ENCODE data around the gene APOBEC4.
A peak's percentile ranks its signal among the peaks of the same experiment; 100 is the strongest.

APOBEC4 gene

DNA sequence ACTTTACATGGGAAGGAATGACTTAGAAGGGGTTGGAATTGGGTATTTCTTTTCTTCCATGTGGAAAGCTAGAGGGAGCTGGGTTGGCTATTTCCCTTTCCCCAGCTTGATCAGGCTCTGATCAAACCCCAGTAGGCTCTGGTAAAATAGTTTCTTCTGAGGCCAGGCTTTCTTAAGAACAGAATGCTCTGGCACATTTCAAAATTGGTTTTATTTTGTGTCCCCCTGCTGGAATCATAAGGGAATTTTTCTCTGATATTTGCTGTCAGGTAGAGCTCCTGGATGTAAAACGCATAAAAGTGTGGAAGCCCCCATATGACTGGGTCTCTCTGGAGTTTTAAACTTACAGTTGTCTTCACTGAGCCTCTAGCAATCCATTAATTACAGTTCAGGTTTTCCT lies 17.1 kb upstream of the APOBEC4 start:
- peaks cover 20% of the 10 kb centered on the region for H3K4me1 Mint-ChIP-seq
- H3K36me3 Mint-ChIP-seq (ENCODE audit: low read depth): peaks cover 4% of the 10 kb centered on the region
- H3K4me3 Mint-ChIP-seq: no peak overlapping the region
- no peaks in the 10 kb centered on the region for H3K27me3 Mint-ChIP-seq (ENCODE audit: low read depth)
- TF ChIP-seq, protein P1, sequence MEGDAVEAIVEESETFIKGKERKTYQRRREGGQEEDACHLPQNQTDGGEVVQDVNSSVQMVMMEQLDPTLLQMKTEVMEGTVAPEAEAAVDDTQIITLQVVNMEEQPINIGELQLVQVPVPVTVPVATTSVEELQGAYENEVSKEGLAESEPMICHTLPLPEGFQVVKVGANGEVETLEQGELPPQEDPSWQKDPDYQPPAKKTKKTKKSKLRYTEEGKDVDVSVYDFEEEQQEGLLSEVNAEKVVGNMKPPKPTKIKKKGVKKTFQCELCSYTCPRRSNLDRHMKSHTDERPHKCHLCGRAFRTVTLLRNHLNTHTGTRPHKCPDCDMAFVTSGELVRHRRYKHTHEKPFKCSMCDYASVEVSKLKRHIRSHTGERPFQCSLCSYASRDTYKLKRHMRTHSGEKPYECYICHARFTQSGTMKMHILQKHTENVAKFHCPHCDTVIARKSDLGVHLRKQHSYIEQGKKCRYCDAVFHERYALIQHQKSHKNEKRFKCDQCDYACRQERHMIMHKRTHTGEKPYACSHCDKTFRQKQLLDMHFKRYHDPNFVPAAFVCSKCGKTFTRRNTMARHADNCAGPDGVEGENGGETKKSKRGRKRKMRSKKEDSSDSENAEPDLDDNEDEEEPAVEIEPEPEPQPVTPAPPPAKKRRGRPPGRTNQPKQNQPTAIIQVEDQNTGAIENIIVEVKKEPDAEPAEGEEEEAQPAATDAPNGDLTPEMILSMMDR (IDR thresholded peaks at IDR 0.05; ENCODE audit: unreplicated experiment in 3 of 3): no peak
- H3K27ac Mint-ChIP-seq: no peak overlapping the region
- peaks cover 17% of the 10 kb centered on the region for H3K9me3 Mint-ChIP-seq

DNA sequence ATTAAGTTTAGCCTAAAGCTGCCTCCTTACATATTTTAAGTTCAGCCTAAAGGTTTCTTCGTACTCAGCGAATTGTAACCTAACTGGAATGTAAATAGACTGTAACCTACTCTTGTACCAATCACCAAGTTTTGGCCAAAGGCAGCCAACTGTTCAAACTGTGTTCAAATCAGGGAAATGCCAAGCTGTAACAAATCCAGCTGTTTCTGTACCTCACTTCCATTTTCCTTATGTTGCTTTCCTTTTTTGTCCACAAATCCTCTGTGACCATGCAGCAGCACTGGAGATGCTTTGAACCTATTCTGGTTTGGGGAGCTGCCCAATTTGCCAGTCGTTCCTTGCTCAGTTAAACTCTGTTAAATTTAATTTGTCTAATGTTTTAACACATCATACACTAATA lies 3.2 kb upstream of the APOBEC4 start:
- Mint-ChIP-seq H3K36me3 (ENCODE audit: low read depth) (no peaks in the 10 kb centered on the region), H3K9me3 (peaks cover 12% of the 10 kb centered on the region), H3K27me3 (ENCODE audit: low read depth) (no peaks in the 10 kb centered on the region), H3K4me3 (no peak overlapping the region), H3K27ac (peak overlapping the region in 1 of 3 experiments; percentile 75), H3K4me1 (peaks cover 28% of the 10 kb centered on the region)
- TF ChIP-seq, protein P1 (IDR thresholded peaks at IDR 0.05; ENCODE audit: unreplicated experiment in 3 of 3): no peak

DNA sequence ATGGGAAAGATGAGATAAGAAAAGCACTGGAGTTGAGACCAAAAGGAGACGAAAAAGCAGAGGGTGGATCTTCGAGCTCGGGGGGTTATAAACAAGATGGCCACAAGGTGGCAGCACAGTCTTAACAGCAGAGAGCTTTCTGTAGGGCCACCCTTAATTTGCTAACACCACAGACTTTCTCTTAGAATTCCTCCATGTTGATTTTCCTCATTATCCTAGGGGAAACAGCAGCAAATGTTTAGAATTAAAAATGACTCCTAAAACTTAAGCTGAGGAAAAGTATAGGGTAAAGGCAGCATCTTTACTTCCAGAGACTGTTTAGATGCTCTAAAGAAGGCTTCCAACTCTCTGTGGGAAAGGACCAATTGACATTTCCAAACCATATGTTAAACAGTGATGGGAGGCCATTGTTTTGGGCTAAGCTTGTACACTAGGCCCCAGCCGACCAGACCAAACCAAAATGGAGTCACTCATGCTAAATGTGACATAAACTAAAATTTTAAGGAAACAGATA lies 2.5 kb upstream of the APOBEC4 start:
- Mint-ChIP-seq H3K9me3 (peaks cover 7% of the 10 kb centered on the region), H3K36me3 (ENCODE audit: low read depth) (no peaks in the 10 kb centered on the region), H3K27ac (peak overlapping the region; percentile 4 to 75 (median 46)), H3K4me1 (peaks cover 28% of the 10 kb centered on the region), H3K4me3 (no peak overlapping the region), H3K27me3 (ENCODE audit: low read depth) (no peaks in the 10 kb centered on the region)
- TF ChIP-seq, protein P1 (IDR thresholded peaks at IDR 0.05; ENCODE audit: unreplicated experiment in 3 of 3): peak; percentile 92

DNA sequence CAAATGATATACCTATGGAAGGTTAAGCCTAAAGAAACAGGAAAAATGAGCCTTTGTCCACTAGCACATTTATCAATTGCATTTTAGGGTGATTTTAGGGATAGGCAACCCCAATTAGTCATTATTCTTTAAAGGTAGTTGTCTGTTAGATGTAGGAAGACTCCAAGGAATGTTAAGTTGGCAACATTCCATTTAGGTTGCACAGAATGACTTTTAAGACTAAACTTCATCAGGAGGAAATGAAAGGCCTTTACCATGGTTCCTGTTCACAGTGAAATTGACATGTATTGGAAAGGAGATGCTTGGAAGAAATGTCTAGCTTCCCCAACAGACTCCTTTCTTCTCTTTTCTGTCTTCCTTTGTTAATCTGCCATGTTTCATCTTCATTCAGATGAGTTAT lies 1.6 kb upstream of the APOBEC4 start:
- no peak overlapping the region for H3K4me3 Mint-ChIP-seq
- no peak overlapping the region for H3K27ac Mint-ChIP-seq
- H3K4me1 Mint-ChIP-seq: peaks cover 28% of the 10 kb centered on the region
- TF ChIP-seq, protein P1 (IDR thresholded peaks at IDR 0.05; ENCODE audit: unreplicated experiment in 3 of 3): no peak
- H3K36me3 Mint-ChIP-seq (ENCODE audit: low read depth): no peaks in the 10 kb centered on the region
- no peaks in the 10 kb centered on the region for H3K27me3 Mint-ChIP-seq (ENCODE audit: low read depth)
- peaks cover 2% of the 10 kb centered on the region for H3K9me3 Mint-ChIP-seq

DNA sequence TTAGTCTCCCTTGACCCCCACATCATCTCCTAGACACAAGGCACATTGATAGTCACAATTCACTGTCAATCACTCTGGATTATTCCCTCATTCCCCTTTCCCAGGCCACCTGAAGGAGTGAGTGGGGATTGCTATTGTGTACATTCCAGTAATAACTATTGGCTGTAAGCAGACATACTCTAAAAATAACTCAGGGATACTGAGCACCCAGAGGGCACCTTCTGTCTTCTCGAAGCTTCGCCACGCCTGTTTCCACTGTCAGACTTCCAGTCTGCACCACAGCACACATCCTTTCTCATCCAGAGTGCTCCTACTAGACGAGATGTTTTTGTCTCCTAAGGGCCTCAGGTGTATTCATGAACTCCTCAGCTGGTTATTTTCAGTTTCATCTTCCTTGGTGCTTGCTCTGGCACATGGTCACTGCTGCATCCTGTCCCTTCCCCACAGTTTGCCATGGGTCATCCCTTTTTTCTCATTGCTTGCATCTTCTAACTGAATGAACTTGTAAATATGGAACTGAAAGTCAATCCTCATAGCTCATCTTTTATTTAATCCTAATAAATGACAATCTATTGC lies 848 bp upstream of the APOBEC4 start:
- Mint-ChIP-seq H3K9me3 (no peaks in the 10 kb centered on the region), H3K27ac (no peak overlapping the region), H3K27me3 (ENCODE audit: low read depth) (no peaks in the 10 kb centered on the region), H3K4me1 (peaks cover 28% of the 10 kb centered on the region), H3K4me3 (no peak overlapping the region), H3K36me3 (ENCODE audit: low read depth) (no peaks in the 10 kb centered on the region)
- TF ChIP-seq, protein P1 (IDR thresholded peaks at IDR 0.05; ENCODE audit: unreplicated experiment in 3 of 3): no peak

DNA sequence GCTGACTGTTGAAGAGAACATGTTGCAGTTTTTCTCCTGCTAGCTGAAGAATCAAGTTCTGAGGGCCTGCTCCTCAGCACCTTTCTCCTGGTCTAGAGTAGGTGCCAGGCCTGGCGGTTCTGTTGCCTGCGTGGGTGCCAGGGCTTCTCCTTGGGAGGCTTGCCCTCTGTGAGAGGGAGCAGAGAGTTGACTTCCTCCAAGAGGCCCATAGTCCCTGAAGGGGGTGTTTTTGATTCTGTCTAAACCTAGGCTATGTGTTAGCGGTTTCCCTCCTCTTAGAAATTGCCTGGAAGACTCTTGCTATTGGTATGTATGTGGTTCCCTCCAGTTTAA lies 312 bp upstream of the APOBEC4 start:
- TF ChIP-seq, protein P1 (IDR thresholded peaks at IDR 0.05; ENCODE audit: unreplicated experiment in 3 of 3): no peak
- H3K36me3 Mint-ChIP-seq (ENCODE audit: low read depth): no peaks in the 10 kb centered on the region
- H3K4me3 Mint-ChIP-seq: no peak overlapping the region
- H3K27ac Mint-ChIP-seq: no peak overlapping the region
- no peaks in the 10 kb centered on the region for H3K9me3 Mint-ChIP-seq
- H3K4me1 Mint-ChIP-seq: peaks cover 28% of the 10 kb centered on the region
- H3K27me3 Mint-ChIP-seq (ENCODE audit: low read depth): no peaks in the 10 kb centered on the region
